ENCODE results near the gene SLC25A38. TPM values are rescaled to one million over a fixed set of nuclear protein-coding genes. Genes with fewer than 3 reads are reported as not detected.
"Not testable (repeated sequence)": the region's sequence is repeated elsewhere in the genome, so short reads cannot be mapped to it uniquely, and the experiment has no call there.

Gene SLC25A38
- total RNA-seq, 1 donor from 2014 or later = 21.9 TPM

DNA sequence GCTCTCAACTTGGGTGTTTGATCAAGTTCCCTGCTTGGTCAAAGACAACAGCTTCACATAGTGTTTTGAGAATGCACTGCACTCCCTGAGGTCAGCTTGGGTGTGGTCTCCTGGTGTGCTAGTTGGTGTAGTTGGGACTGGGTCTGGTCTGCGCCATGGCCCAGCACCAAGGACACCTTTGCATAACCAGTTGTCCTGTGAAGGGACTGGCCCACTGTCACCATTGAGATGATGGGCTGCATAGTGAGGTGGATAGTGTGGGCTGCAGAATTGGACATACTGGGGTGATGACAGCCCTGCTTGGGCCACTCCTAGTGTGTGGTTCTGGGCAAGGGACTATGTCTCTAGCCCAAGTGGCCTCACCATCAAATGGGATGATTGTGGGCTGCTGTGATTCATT is 32.8 kb downstream of the SLC25A38 start:
- TF ChIP-seq, protein P1, sequence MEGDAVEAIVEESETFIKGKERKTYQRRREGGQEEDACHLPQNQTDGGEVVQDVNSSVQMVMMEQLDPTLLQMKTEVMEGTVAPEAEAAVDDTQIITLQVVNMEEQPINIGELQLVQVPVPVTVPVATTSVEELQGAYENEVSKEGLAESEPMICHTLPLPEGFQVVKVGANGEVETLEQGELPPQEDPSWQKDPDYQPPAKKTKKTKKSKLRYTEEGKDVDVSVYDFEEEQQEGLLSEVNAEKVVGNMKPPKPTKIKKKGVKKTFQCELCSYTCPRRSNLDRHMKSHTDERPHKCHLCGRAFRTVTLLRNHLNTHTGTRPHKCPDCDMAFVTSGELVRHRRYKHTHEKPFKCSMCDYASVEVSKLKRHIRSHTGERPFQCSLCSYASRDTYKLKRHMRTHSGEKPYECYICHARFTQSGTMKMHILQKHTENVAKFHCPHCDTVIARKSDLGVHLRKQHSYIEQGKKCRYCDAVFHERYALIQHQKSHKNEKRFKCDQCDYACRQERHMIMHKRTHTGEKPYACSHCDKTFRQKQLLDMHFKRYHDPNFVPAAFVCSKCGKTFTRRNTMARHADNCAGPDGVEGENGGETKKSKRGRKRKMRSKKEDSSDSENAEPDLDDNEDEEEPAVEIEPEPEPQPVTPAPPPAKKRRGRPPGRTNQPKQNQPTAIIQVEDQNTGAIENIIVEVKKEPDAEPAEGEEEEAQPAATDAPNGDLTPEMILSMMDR (IDR thresholded peaks at IDR 0.05; ENCODE audit: insufficient read depth, low read length, severe bottlenecking) = no peak
- Histone ChIP-seq H3K27me3 (ENCODE audit: control insufficient read depth, insufficient read depth, low read length) (no peaks in the 10 kb centered on the region), H3K4me3 (ENCODE audit: low read depth, low read length) (no peak overlapping the region), H3K36me3 (ENCODE audit: control insufficient read depth, insufficient read depth, low read length) (peaks cover 10% of the 10 kb centered on the region)
- FAIRE-seq (no peak), DNase-seq (ENCODE audit: low read depth) (no peak)

DNA sequence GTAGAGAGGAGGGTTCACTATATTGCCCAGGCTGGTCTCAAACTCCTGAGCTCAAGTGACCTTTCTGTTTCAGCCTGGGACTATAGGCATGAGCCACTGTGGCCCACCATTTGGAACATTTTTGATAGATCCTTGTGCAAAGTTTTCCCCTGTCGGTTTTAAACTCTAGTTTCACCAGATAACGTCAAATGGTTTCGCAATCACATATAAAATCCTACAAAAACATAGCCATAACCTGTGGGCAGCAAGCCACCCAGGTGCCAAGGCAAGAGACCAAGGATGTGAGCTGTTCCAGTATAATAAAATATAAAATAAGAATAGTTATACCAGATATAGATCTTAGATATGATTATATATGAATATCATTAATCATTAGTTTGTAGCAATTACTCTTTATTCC is 33.8 kb downstream of the SLC25A38 start:
- not testable (repeated sequence) for H3K4me3 ChIP-seq (ENCODE audit: low read depth, low read length); H3K27me3 ChIP-seq (ENCODE audit: control insufficient read depth, insufficient read depth, low read length); FAIRE-seq; DNase-seq (ENCODE audit: low read depth); H3K36me3 ChIP-seq (ENCODE audit: control insufficient read depth, insufficient read depth, low read length)

DNA sequence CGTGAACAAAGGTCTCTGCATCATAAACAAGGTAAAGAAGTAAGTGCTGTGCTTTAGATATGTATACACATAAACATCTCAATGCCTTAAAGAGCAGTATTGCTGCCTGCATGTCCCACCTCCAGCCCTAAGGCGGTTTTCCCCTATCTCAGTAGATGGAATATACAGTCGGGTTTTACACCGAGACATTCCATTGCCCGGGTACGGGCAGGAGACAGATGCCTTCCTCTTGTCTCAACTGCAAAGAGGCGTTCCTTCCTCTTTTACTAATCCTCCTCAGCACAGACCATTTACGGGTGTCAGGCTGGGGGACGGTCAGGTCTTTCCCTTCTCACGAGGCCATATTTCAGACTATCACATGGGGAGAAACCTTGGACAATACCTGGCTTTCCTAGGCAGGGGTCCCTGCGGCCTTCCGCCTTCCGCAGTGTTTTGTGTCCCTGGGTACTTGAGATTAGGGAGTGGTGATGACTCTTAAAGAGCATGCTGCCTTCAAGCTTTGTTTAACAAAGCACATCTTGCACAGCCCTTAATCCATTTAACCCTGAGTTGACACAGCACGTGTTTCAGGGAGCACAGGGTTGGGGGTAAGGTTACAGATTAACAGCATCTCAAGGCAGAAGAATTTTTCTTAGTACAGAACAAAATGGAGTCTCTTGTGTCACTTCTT is 35.5 kb downstream of the SLC25A38 start:
- FAIRE-seq; DNase-seq (ENCODE audit: low read depth): not testable (repeated sequence)

DNA sequence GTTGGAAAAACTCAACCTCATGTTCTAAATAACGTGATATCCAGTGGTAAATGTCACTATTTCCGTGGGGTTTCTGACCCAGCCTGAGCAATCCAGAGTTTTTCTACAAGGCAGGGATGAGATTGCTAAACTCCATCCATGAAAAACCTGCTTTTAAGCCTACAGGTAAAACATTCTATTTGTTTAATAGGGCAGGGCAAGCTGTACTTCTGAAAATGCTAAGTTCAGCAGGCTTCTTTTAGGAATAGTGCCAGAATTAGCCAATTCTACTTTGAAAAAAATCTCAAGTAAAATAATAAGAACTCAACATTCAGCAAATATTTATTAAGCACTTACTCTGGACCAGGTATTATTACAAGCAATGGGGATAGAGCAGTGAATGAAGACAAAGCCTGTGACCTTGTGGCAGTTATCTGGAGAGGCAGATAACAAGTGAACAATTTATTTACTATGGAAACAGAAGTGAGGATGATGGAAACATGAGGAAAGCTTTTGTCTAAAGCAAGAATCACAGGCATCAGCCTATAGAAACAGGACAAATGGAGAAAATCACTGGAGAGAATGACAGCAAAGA is 36.7 kb downstream of the SLC25A38 start:
- TF ChIP-seq, protein P1 (IDR thresholded peaks at IDR 0.05; ENCODE audit: insufficient read depth, low read length, severe bottlenecking) = no peak
- no peaks in the 10 kb centered on the region for H3K36me3 ChIP-seq (ENCODE audit: control insufficient read depth, insufficient read depth, low read length)
- no peak overlapping the region for H3K4me3 ChIP-seq (ENCODE audit: low read depth, low read length)
- DNase-seq (ENCODE audit: low read depth) (peak; percentile 26), FAIRE-seq (no peak)
- H3K27me3 ChIP-seq (ENCODE audit: control insufficient read depth, insufficient read depth, low read length) = no peaks in the 10 kb centered on the region

More for the DNA sequence above, 35.5 kb downstream of the SLC25A38 start:
- H3K4me3 ChIP-seq (ENCODE audit: low read depth, low read length); H3K36me3 ChIP-seq (ENCODE audit: control insufficient read depth, insufficient read depth, low read length); H3K27me3 ChIP-seq (ENCODE audit: control insufficient read depth, insufficient read depth, low read length): not testable (repeated sequence)

DNA sequence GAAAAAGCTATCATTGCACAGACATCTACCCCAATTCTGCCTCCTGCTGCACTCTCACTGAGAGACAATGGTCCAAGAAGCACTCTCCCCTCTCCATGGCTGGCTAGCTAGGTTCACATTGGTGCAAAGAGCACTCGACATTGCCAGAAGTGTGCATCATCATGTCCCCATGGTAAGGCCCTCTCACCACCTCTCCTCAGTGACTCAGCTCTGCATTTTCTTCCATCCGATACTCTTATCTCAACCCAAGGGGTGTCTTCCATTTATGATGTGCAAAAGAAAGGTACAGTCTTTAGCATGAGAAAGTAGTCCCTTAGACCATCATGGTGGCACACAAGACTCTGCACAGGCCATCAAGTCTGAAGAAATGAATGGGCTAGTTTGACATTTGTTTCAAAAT is 37.4 kb downstream of the SLC25A38 start:
- no peak overlapping the region for H3K4me3 ChIP-seq (ENCODE audit: low read depth, low read length)
- no peak for FAIRE-seq
- no peaks in the 10 kb centered on the region for H3K36me3 ChIP-seq (ENCODE audit: control insufficient read depth, insufficient read depth, low read length)
- TF ChIP-seq, protein P1 (IDR thresholded peaks at IDR 0.05; ENCODE audit: insufficient read depth, low read length, severe bottlenecking) = no peak
- DNase-seq (ENCODE audit: low read depth) = no peak
- H3K27me3 ChIP-seq (ENCODE audit: control insufficient read depth, insufficient read depth, low read length) = no peaks in the 10 kb centered on the region

DNA sequence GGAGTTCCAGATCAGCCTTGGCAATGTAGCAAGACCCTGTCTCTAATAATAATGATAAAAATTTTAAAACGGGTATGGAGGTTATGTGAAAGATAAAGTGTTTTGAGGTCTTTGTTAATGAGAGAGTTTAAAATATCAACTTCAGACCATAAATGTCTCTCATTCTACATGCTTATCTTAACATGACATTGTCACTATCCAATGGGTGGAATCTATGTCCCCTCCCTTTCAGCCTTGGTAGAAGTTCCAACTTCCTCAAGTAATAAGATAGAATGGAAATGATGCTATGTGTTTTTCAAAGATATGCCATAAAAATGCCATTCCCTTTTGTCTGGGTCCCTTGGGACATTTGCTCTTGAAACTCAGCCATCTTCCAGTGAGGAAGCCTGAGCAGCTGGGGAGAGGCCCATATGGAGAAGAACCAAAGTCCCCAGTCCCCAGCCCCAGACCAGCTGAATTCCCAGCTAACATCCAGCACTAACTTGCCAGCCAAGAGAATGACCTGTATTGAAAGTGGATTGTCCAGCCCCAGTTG is 40.3 kb downstream of the SLC25A38 start:
- TF ChIP-seq, protein P1 (IDR thresholded peaks at IDR 0.05; ENCODE audit: insufficient read depth, low read length, severe bottlenecking) = no peak
- Histone ChIP-seq H3K36me3 (ENCODE audit: control insufficient read depth, insufficient read depth, low read length) (no peaks in the 10 kb centered on the region), H3K4me3 (ENCODE audit: low read depth, low read length) (no peak overlapping the region), H3K27me3 (ENCODE audit: control insufficient read depth, insufficient read depth, low read length) (no peaks in the 10 kb centered on the region)
- FAIRE-seq = no peak
- no peak for DNase-seq (ENCODE audit: low read depth)
